Thyroid gland (tissue), 4 donors: Measurements from ENCODE around the gene CLRN2. TPM values are rescaled to one million over a fixed set of nuclear protein-coding genes. Genes with fewer than 3 reads are reported as not detected.

Source experiments
- DNase-seq, 2 donors: peaks; one replicate each; pipeline ENCODE4 v3.0.0-alpha.2; 2019
- H3K27ac ChIP-seq, 3 donors: fragments of 200-600 bp; sonication (generic); 1 replicate in 2 of 3; 2 replicates in 1 of 3; pipeline ENCODE4 v1.5.1; 2016 to 2019; ENCODE audit warnings: mild to moderate bottlenecking in 1 of 3, moderate library complexity in 1 of 3
- H3K27me3 ChIP-seq: fragments of 200-600 bp; sonication (generic); one replicate; pipeline ENCODE4 v1.5.1; 2019
- H3K36me3 ChIP-seq, 2 donors: fragments of 200-600 bp; sonication (generic); one replicate each; pipeline ENCODE4 v1.5.1; 2016 to 2019
- H3K4me1 ChIP-seq, 2 donors: fragments of 200-600 bp; sonication (generic); one replicate each; pipeline ENCODE4 v1.5.1; 2017 to 2019
- H3K4me3 ChIP-seq, 3 donors: fragments of 200-600 bp; sonication (generic); replicated peaks in 1 of 3; 1 replicate in 2 of 3; 2 replicates in 1 of 3; pipeline ENCODE4 v1.5.1; 2016; ENCODE audit warnings: mild to moderate bottlenecking in 1 of 3
- H3K9me3 ChIP-seq: fragments of 200-600 bp; sonication (generic); one replicate; pipeline ENCODE4 v1.5.1; 2017
- POLR2A ChIP-seq, 2 donors: fragments of 450-650 bp; IDR thresholded peaks; one replicate each; pipeline ENCODE4 v1.6.1; 2017; ENCODE audit warnings: antibody characterized with exemption in 2 of 2, mild to moderate bottlenecking in 2 of 2, moderate library complexity in 1 of 2
- WGBS, 2 donors: methylation state at CpG; one replicate each; pipeline ENCODE4 v1.1.5; 2017; 5-methylcytosine and 5-hydroxymethylcytosine counted together
- intact Hi-C: fragments of 100-400 bp; cut with DNase I; formaldehyde crosslinking; loops from one replicate; pipeline ENCODE4 v1.15.1; 2023
- total RNA-seq, 4 donors: library from RNA; depleted of rRNA; stranded (reverse); fragments of >200 nt; gene quantifications; one replicate each; pipeline ENCODE4 v1.2.3, GENCODE V29; 2016
- TF ChIP-seq, protein P1 (sequence below), 6 experiments: fragments of 200-600 bp in 3 of 6; fragments of 450-650 bp in 3 of 6; sonication (generic) in 3 of 6; IDR thresholded peaks; one replicate each; pipeline ENCODE4 v1.5.1; 2016 to 2019; ENCODE audit warnings: antibody characterized with exemption in 6 of 6, mild to moderate bottlenecking in 2 of 6, inconsistent platforms in 1 of 6, moderate library complexity in 1 of 6

The CLRN2 gene
- total RNA-seq, 4 donors from 2014 or later = not detected

DNA sequence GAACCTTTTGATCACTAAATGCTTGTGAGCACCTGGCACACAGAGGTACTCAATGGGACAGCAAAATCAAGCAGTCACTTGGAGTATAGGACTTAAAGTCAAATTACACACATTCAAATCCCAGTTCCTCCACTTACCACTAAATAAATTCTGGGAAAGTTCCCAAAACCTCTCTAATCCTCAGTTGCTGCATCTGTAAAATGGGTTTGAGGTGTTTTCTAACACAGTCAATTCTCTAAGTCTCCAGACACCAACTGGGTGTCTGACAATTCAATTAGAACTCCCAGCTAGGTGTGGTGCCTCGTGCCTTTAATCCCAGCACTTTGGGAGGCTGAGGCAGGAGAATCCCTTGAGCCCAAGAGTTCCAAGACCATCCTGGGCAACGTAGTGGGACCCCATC is 22.1 kb upstream of the CLRN2 start:
- intact Hi-C loops = no loop called here
- TF ChIP-seq, protein P1, sequence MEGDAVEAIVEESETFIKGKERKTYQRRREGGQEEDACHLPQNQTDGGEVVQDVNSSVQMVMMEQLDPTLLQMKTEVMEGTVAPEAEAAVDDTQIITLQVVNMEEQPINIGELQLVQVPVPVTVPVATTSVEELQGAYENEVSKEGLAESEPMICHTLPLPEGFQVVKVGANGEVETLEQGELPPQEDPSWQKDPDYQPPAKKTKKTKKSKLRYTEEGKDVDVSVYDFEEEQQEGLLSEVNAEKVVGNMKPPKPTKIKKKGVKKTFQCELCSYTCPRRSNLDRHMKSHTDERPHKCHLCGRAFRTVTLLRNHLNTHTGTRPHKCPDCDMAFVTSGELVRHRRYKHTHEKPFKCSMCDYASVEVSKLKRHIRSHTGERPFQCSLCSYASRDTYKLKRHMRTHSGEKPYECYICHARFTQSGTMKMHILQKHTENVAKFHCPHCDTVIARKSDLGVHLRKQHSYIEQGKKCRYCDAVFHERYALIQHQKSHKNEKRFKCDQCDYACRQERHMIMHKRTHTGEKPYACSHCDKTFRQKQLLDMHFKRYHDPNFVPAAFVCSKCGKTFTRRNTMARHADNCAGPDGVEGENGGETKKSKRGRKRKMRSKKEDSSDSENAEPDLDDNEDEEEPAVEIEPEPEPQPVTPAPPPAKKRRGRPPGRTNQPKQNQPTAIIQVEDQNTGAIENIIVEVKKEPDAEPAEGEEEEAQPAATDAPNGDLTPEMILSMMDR (IDR thresholded peaks at IDR 0.05) = no peak
- TF ChIP-seq POLR2A (IDR thresholded peaks at IDR 0.05) = no peak
- Histone ChIP-seq H3K27ac (no peak overlapping the region), H3K4me3 (no peak overlapping the region), H3K36me3 (peaks cover 19 to 20% of the 10 kb centered on the region in 2 donors), H3K4me1 (peaks cover 4 to 5% of the 10 kb centered on the region in 2 donors), H3K27me3 (no peaks in the 10 kb centered on the region), H3K9me3 (no peaks in the 10 kb centered on the region)
- WGBS, 2 donors = 91 to 100% methylated on average over 1 to 2 of the region's 2 CpGs
- no peak for DNase-seq

DNA sequence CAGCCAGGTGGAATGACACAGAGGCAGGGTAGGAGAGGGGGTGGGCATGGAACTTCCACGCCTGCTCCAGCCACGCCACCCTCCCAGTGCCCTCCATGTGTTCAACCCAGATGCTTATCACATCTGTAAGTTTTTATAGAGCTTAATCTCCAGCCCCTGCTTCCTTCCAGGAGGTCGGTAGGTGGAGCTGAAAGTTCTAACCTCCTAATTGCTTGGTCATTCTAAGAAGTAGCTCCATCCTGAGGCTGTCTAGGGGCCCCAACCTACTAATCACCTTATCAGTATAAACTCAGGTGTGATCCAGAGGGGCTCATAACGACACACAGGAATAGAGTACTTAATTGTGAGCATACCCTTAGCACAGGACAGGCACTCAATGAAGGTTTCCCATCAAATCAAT is 21.3 kb upstream of the CLRN2 start:
- TF ChIP-seq POLR2A (IDR thresholded peaks at IDR 0.05) = no peak
- TF ChIP-seq, protein P1 (IDR thresholded peaks at IDR 0.05) = no peak
- intact Hi-C loops = no loop called here
- peaks cover 4 to 5% of the 10 kb centered on the region in 2 donors for H3K4me1 ChIP-seq
- no peak for DNase-seq
- no peaks in the 10 kb centered on the region for H3K27me3 ChIP-seq
- WGBS, 2 donors = 76 to 88% methylated on average over 4 of the region's 4 CpGs
- no peak overlapping the region for H3K27ac ChIP-seq
- H3K9me3 ChIP-seq = no peaks in the 10 kb centered on the region
- peaks cover 18 to 23% of the 10 kb centered on the region in 2 donors for H3K36me3 ChIP-seq
- H3K4me3 ChIP-seq = no peak overlapping the region

DNA sequence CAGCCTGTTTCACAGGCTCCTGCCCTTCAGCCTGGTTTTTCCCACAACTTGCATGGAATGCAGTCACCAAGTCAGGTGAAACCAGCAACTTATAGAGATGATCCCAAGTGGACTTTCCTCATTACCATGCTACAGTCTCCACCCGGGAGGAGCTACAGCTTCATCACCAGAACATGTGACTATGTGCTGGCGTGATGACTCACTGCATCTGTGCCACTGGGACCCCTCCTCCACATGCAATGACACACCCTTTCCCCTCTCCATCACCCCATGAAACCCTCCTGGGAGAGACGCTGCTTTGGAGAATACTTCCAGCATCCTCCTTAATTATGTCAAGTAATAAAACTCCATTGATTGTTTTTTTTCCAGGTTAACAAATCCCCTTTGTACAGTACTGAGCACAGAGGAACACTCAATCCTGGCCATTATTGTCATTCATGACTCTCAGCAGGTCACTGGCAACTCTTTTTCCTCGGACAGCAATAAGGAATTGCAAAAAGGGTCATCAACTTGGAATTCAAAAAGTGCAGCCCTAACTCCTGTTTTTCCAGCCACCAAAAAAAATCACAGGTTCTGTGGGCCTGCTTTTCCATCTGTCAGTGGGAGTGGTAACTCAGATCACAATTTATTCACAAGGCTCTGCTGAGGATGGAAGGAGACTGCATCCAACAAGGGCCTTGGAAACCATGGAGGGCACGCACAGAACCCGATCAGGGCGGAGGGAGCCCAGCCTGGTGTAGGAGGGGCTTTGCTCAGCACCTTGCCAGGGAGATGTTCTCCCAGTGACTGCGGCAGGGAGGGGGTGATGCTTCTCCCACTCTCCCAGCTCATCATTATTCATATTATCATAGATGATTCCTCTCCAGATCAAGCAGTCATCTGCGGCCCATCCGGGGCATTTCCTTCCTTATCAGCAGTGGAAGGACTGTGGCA is 20.4 kb upstream of the CLRN2 start:
- Histone ChIP-seq H3K4me3 (no peak overlapping the region), H3K27me3 (no peaks in the 10 kb centered on the region), H3K27ac (no peak overlapping the region), H3K36me3 (peaks cover 9 to 25% of the 10 kb centered on the region in 2 donors), H3K4me1 (peaks cover 4 to 5% of the 10 kb centered on the region in 2 donors), H3K9me3 (no peaks in the 10 kb centered on the region)
- WGBS, 2 donors = 89 to 94% methylated on average over 9 to 10 of the region's 10 CpGs
- no peak for DNase-seq
- intact Hi-C loops = no loop called here
- TF ChIP-seq POLR2A (IDR thresholded peaks at IDR 0.05) = no peak
- TF ChIP-seq, protein P1 (IDR thresholded peaks at IDR 0.05) = no peak

DNA sequence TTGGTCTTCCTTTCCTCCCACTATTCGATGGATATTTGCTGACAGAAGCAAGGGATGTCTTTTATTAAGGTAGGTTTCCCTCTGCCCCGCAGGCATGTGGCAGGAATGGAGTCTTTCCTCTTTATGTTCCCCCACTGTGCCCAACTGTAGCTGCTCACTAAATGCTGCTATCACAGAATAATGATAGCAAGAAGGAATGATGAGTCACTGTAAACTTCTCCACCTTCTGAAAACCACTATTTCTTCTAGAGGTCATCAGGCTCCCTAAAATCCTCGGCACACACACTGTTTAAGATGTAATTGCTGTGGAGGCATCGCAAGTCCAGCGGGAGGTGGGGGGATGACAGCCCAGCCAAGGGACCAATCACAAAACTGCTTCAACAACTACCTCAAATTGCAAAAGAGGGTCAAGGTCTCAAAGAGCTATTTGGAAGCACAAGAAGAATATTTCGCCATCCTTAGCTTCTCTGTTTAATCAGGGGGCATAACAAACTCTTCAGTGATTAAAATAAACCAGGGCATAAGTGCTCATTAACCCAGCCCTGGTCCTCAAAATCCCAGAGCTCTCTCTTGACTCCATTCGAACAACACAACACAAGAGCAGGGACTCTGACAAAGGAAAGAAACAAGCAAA is 17.0 kb upstream of the CLRN2 start:
- no peaks in the 10 kb centered on the region for H3K27me3 ChIP-seq
- peaks cover 0 to 1% of the 10 kb centered on the region in 2 donors for H3K4me1 ChIP-seq
- H3K9me3 ChIP-seq = no peaks in the 10 kb centered on the region
- no peak overlapping the region for H3K27ac ChIP-seq
- DNase-seq = no peak
- intact Hi-C loops = no loop called here
- WGBS, 2 donors = 86% methylated on average over 7 of the region's 7 CpGs
- no peak for TF ChIP-seq POLR2A (IDR thresholded peaks at IDR 0.05)
- TF ChIP-seq, protein P1 (IDR thresholded peaks at IDR 0.05) = no peak
- H3K36me3 ChIP-seq = peaks cover 15 to 26% of the 10 kb centered on the region in 2 donors
- no peak overlapping the region for H3K4me3 ChIP-seq

DNA sequence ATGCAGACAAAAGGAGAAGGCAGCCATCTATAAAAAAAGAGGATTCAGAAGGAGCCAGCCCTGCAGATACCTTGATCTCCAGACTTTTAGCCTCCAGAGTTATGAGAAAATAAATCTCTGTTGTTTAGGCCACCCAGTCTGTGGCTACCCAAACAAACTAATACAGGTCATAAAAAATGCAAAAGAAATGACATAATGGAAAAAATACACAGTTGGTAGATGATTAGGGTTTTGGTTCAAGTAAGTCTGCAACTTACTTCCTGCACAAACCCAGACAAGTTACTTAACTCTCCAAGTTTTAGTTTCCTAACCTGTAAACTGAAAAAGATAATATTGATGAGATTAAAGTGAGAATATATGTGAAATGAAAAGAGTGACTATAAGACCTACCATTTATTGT is 14.4 kb upstream of the CLRN2 start:
- peaks cover 21 to 27% of the 10 kb centered on the region in 2 donors for H3K36me3 ChIP-seq
- TF ChIP-seq, protein P1 (IDR thresholded peaks at IDR 0.05) = no peak
- TF ChIP-seq POLR2A (IDR thresholded peaks at IDR 0.05) = no peak

More for the DNA sequence above, 14.4 kb upstream of the CLRN2 start:
- Histone ChIP-seq H3K27me3 (no peaks in the 10 kb centered on the region), H3K4me3 (no peak overlapping the region), H3K4me1 (no peaks in the 10 kb centered on the region), H3K27ac (no peak overlapping the region), H3K9me3 (no peaks in the 10 kb centered on the region)
- intact Hi-C loops = no loop called here
- no peak for DNase-seq
